SK-N-SH (cell line): ENCODE measurements around the gene OR2L8. TPM values are rescaled to one million over a fixed set of nuclear protein-coding genes. Genes with fewer than 3 reads are reported as not detected.
A peak's percentile ranks its signal among the peaks of the same experiment; 100 is the strongest.

Experiments used
- CTCF ChIA-PET: fragments of 300-600, 350-600 bp; formaldehyde crosslinking; extraction: SDS; loops from one replicate; lab custom pipeline; 2021; lab: Yijun Ruan, JAX
- POLR2A ChIA-PET: fragments of 350-600 bp; sonication (Branson Sonifier 250); formaldehyde crosslinking; extraction: SDS; loops from one replicate; lab custom pipeline; 2020; ENCODE audit warnings: antibody characterized with exemption, inconsistent platforms; lab: Yijun Ruan, JAX
- DNase-seq: peaks from one replicate; pipeline ENCODE4 v3.0.0; 2012
- H2AFZ ChIP-seq: fragments of 200-600 bp; sonication (generic); 2 replicates; pipeline ENCODE4 v1.8.1; 2016; ENCODE audit warnings: antibody characterized with exemption, mild to moderate bottlenecking, low read depth
- H3F3A ChIP-seq: fragments of 200-600 bp; sonication (generic); replicated peaks from 2 replicates; pipeline ENCODE3; 2016; ENCODE audit warnings: antibody characterized with exemption, mild to moderate bottlenecking; ENCODE audit not compliant: insufficient read depth
- H3K27ac ChIP-seq, 2 experiments: fragments of 200-500 bp in 1 of 2; fragments of 200-600 bp in 1 of 2; sonication (Bioruptor generic) in 1 of 2; sonication (generic), shearing (Covaris generic) in 1 of 2; 2 replicates each; pipeline versions ENCODE4 v1.5.1 to v1.6.1; 2014 to 2016; ENCODE audit warnings: low read depth in 2 of 2, inconsistent platforms in 1 of 2, low read length in 1 of 2, mild to moderate bottlenecking in 1 of 2, mixed read lengths in 1 of 2
- H3K27me3 ChIP-seq: fragments of 200-600 bp; sonication (generic), shearing (Covaris generic); 2 replicates; pipeline ENCODE4 v1.6.1; 2016; ENCODE audit warnings: mixed run types; ENCODE audit not compliant: insufficient read depth
- H3K36me3 ChIP-seq, 2 experiments: fragments of 200-500 bp in 1 of 2; fragments of 200-600 bp in 1 of 2; sonication (Bioruptor generic) in 1 of 2; sonication (generic) in 1 of 2; replicated peaks in 1 of 2; 2 replicates each; pipeline versions ENCODE3 to v1.5.1; 2014 to 2016; ENCODE audit warnings: low read length in 1 of 2, mild to moderate bottlenecking in 1 of 2; ENCODE audit not compliant: insufficient read depth in 2 of 2, control insufficient read depth in 1 of 2
- H3K4me1 ChIP-seq, 2 experiments: fragments of 200-500 bp in 1 of 2; fragments of 200-600 bp in 1 of 2; sonication (Bioruptor generic) in 1 of 2; sonication (generic), shearing (Covaris generic) in 1 of 2; 2 replicates each; pipeline versions ENCODE4 v1.5.1 to v1.6.1; 2014 to 2016; ENCODE audit warnings: low read depth in 1 of 2, low read length in 1 of 2, mixed run types in 1 of 2; ENCODE audit not compliant: insufficient read depth in 2 of 2, control insufficient read depth in 1 of 2
- H3K4me2 ChIP-seq: fragments of 200-600 bp; sonication (generic), shearing (Covaris generic); 2 replicates; pipeline ENCODE4 v1.6.1; 2017; ENCODE audit warnings: mixed run types
- H3K4me3 ChIP-seq, 2 experiments: fragments of 200-500 bp in 1 of 2; fragments of 200-600 bp in 1 of 2; sonication (Bioruptor generic) in 1 of 2; sonication (generic), shearing (Covaris generic) in 1 of 2; 2 replicates each; pipeline versions ENCODE4 v1.5.1 to v1.8.1; 2014 to 2016; ENCODE audit warnings: low read depth in 2 of 2, inconsistent platforms in 1 of 2, low read length in 1 of 2, mild to moderate bottlenecking in 1 of 2, mixed read lengths in 1 of 2, moderate library complexity in 1 of 2
- H3K79me2 ChIP-seq: fragments of 200-600 bp; sonication (generic); 2 replicates; pipeline ENCODE4 v1.8.1; 2017; ENCODE audit warnings: mild to moderate bottlenecking; ENCODE audit not compliant: insufficient read depth
- H3K9ac ChIP-seq: fragments of 200-600 bp; sonication (generic); 2 replicates; pipeline ENCODE4 v1.6.1; 2017; ENCODE audit warnings: mixed run types
- H3K9me2 ChIP-seq: fragments of 200-600 bp; sonication (generic); 2 replicates; pipeline ENCODE4 v1.6.1; 2017; ENCODE audit warnings: mixed run types
- H3K9me3 ChIP-seq: fragments of 200-600 bp; sonication (generic); 2 replicates; pipeline ENCODE4 v1.6.1; 2017; ENCODE audit warnings: mixed run types, mild to moderate bottlenecking, moderate library complexity
- H4K20me1 ChIP-seq: fragments of 200-600 bp; sonication (generic); 2 replicates; pipeline ENCODE4 v1.6.1; 2017; ENCODE audit warnings: mild to moderate bottlenecking, mixed run types; ENCODE audit not compliant: insufficient read depth
- CTCF ChIP-seq: fragments of 200-600 bp; sonication (generic); IDR thresholded peaks from 2 replicates; pipeline ENCODE4 v1.6.1; 2017; ENCODE audit warnings: antibody characterized with exemption, mild to moderate bottlenecking, moderate library complexity
- FOSL2 ChIP-seq: IDR thresholded peaks from 2 replicates; pipeline ENCODE4 v1.4.0; 2012; ENCODE audit warnings: low read depth, mild to moderate bottlenecking, moderate library complexity, borderline replicate concordance
- FOXJ3 ChIP-seq: sonication (generic); formaldehyde crosslinking; IDR thresholded peaks from 2 replicates; pipeline ENCODE4 v1.5.1; 2020; ENCODE audit warnings: mild to moderate bottlenecking, missing genetic modification reagents
- FOXM1 ChIP-seq: IDR thresholded peaks from 2 replicates; pipeline ENCODE4 v1.4.0; 2012; ENCODE audit warnings: low read depth, mild to moderate bottlenecking
- MXI1 ChIP-seq: IDR thresholded peaks from 2 replicates; pipeline ENCODE4 v1.6.1; 2012; ENCODE audit warnings: mild to moderate bottlenecking, low read depth, low read length, improper control_type of control experiment
- NFIC ChIP-seq: IDR thresholded peaks from 2 replicates; pipeline ENCODE4 v1.4.0; 2012; ENCODE audit warnings: borderline replicate concordance
- SMC3 ChIP-seq: IDR thresholded peaks from 2 replicates; pipeline ENCODE4 v1.6.1; 2012; ENCODE audit warnings: low read depth, low read length, improper control_type of control experiment
- TCF12 ChIP-seq: IDR thresholded peaks from 2 replicates; pipeline ENCODE4 v1.4.0; 2012
- TEAD4 ChIP-seq: IDR thresholded peaks from 2 replicates; pipeline ENCODE4 v1.4.0; 2012; ENCODE audit warnings: mild to moderate bottlenecking, borderline replicate concordance; ENCODE audit not compliant: insufficient read depth
- WGBS: methylation state at CpG from one replicate; pipeline ENCODE4 v1.1.6; 2017; ENCODE audit warnings: low lambda C conversion rate; 5-methylcytosine and 5-hydroxymethylcytosine counted together
- polyA plus RNA-seq, 3 experiments: library from polyadenylated mRNA; depleted of rRNA; stranded (reverse); fragments of >200 nt; gene quantifications; 2 replicates each; pipeline ENCODE4 v1.2.3, GENCODE V29; 2012
- TF ChIP-seq, protein P1 (sequence below): fragments of 150-350 bp; IDR thresholded peaks from 2 replicates; pipeline ENCODE4 v1.6.1; 2016; ENCODE audit warnings: mild to moderate bottlenecking, low read depth, low read length
- TF ChIP-seq, protein P2 (sequence below): IDR thresholded peaks from 2 replicates; pipeline ENCODE4 v1.4.0; 2012; ENCODE audit warnings: low read depth, borderline replicate concordance
- TF ChIP-seq, protein P3 (sequence below): IDR thresholded peaks from 2 replicates; pipeline ENCODE4 v1.6.1; 2012; ENCODE audit warnings: mild to moderate bottlenecking, low read depth, low read length, moderate library complexity

OR2L8 gene
- polyA plus RNA-seq, 1 of the 3 experiments (the other 2 are of a cell fraction), result not detected

- H3K36me3 ChIP-seq, result no peaks in the 10 kb centered on the region
- no peaks in the 10 kb centered on the region for H4K20me1 ChIP-seq
- H3K4me2 ChIP-seq, result no peak overlapping the region
- H3K9me3 ChIP-seq, result no peaks in the 10 kb centered on the region
- H3K79me2 ChIP-seq, result no peaks in the 10 kb centered on the region
- ChIA-PET POLR2A (no interaction called here), CTCF (no interaction called here)
- H3K4me1 ChIP-seq, result no peaks in the 10 kb centered on the region
- no peak overlapping the region for H3K4me3 ChIP-seq
- no peaks in the 10 kb centered on the region for H3F3A ChIP-seq
- no peak overlapping the region for H2AFZ ChIP-seq
- 0% methylated on average over 2 of the region's 2 CpGs for WGBS
- no peaks in the 10 kb centered on the region; the same call in 1 of the 2 replicates for H3K27me3 ChIP-seq
- H3K9me2 ChIP-seq, result no peaks in the 10 kb centered on the region
- TF ChIP-seq CTCF (no peak), MXI1 (no peak), FOXJ3 (no peak)
- TF ChIP-seq, protein P1, sequence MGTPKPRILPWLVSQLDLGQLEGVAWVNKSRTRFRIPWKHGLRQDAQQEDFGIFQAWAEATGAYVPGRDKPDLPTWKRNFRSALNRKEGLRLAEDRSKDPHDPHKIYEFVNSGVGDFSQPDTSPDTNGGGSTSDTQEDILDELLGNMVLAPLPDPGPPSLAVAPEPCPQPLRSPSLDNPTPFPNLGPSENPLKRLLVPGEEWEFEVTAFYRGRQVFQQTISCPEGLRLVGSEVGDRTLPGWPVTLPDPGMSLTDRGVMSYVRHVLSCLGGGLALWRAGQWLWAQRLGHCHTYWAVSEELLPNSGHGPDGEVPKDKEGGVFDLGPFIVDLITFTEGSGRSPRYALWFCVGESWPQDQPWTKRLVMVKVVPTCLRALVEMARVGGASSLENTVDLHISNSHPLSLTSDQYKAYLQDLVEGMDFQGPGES, result no peak
- TF ChIP-seq, all 33 proteins: peak for 0
- DNase-seq, result no peak
- no peak overlapping the region for H3K27ac ChIP-seq
- H3K9ac ChIP-seq, result no peak overlapping the region
Observed at GRCh38 chr1:247913786-247914185, 34.9 kb upstream of the OR2L8 start.

- no peak for DNase-seq
- POLR2A ChIA-PET, result no interaction called here
- CTCF ChIA-PET, result no interaction called here
Observed at GRCh38 chr1:247914941-247915662, 33.6 kb upstream of the OR2L8 start.

DNA sequence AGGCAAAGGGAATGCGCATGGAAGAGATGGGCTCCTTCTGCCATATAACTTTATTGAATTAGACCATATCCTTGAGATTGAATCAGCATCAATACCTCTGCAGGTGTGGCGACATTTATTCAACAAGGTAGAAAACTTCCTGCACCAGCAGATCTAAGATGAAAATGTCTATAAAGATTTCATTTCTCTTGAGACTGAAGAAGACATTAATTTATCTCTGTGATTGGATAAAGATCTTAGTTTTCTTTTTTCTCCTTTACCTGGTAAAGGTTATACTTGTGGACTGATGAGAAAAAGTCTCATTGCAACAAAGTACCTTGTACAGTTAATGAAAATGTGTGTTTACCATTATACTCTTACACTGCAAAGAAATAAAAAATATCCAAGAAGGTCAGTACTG, 28.7 kb upstream of the OR2L8 start, which contains the start of gene OR2T8:
TSS of gene OR2T8 (plus strand) at position 301 of the 400 bp plus-strand sequence. CDS start 766 bp downstream, outside the sequence.
- ChIA-PET CTCF (no interaction called here), POLR2A (no interaction called here)
- Histone ChIP-seq H3K27ac (no peak within 1 kb of the TSS), H3K27me3 (peaks cover 3% of the 10 kb centered on the region; the same call in 1 of the 2 replicates), H4K20me1 (no peaks in the 10 kb centered on the region), H3K9ac (no peak within 1 kb of the TSS), H3F3A (no peaks in the 10 kb centered on the region), H3K36me3 (no peaks in the 10 kb centered on the region), H3K9me2 (no peaks in the 10 kb centered on the region), H2AFZ (no peak within 1 kb of the TSS), H3K79me2 (no peaks in the 10 kb centered on the region), H3K4me3 (no peak within 1 kb of the TSS), H3K4me1 (no peaks in the 10 kb centered on the region), H3K9me3 (no peaks in the 10 kb centered on the region), H3K4me2 (no peak within 1 kb of the TSS)
- DNase-seq, result no peak
- WGBS, result 8% methylated on average over 2 of the region's 2 CpGs
- TF ChIP-seq FOSL2 (no peak), TCF12 (no peak), NFIC (no peak), SMC3 (no peak), TEAD4 (no peak)
- TF ChIP-seq, protein P2, sequence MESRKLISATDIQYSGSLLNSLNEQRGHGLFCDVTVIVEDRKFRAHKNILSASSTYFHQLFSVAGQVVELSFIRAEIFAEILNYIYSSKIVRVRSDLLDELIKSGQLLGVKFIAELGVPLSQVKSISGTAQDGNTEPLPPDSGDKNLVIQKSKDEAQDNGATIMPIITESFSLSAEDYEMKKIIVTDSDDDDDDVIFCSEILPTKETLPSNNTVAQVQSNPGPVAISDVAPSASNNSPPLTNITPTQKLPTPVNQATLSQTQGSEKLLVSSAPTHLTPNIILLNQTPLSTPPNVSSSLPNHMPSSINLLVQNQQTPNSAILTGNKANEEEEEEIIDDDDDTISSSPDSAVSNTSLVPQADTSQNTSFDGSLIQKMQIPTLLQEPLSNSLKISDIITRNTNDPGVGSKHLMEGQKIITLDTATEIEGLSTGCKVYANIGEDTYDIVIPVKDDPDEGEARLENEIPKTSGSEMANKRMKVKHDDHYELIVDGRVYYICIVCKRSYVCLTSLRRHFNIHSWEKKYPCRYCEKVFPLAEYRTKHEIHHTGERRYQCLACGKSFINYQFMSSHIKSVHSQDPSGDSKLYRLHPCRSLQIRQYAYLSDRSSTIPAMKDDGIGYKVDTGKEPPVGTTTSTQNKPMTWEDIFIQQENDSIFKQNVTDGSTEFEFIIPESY, result no peak
- TF ChIP-seq, protein P3, sequence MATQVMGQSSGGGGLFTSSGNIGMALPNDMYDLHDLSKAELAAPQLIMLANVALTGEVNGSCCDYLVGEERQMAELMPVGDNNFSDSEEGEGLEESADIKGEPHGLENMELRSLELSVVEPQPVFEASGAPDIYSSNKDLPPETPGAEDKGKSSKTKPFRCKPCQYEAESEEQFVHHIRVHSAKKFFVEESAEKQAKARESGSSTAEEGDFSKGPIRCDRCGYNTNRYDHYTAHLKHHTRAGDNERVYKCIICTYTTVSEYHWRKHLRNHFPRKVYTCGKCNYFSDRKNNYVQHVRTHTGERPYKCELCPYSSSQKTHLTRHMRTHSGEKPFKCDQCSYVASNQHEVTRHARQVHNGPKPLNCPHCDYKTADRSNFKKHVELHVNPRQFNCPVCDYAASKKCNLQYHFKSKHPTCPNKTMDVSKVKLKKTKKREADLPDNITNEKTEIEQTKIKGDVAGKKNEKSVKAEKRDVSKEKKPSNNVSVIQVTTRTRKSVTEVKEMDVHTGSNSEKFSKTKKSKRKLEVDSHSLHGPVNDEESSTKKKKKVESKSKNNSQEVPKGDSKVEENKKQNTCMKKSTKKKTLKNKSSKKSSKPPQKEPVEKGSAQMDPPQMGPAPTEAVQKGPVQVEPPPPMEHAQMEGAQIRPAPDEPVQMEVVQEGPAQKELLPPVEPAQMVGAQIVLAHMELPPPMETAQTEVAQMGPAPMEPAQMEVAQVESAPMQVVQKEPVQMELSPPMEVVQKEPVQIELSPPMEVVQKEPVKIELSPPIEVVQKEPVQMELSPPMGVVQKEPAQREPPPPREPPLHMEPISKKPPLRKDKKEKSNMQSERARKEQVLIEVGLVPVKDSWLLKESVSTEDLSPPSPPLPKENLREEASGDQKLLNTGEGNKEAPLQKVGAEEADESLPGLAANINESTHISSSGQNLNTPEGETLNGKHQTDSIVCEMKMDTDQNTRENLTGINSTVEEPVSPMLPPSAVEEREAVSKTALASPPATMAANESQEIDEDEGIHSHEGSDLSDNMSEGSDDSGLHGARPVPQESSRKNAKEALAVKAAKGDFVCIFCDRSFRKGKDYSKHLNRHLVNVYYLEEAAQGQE, result no peak

More at GRCh38 chr1:247914941-247915662, 33.6 kb upstream of the OR2L8 start:
- TF ChIP-seq FOXM1 (no peak), NFIC (peak; percentile 34; the same call in 1 of the 2 replicates)
- Histone ChIP-seq H3K9me3 (no peaks in the 10 kb centered on the region), H3K27ac (no peak overlapping the region), H3K9me2 (no peaks in the 10 kb centered on the region), H3K4me2 (no peak overlapping the region), H3K4me3 (no peak overlapping the region), H4K20me1 (no peaks in the 10 kb centered on the region), H3K36me3 (no peaks in the 10 kb centered on the region), H3K4me1 (no peaks in the 10 kb centered on the region), H2AFZ (no peak overlapping the region), H3K79me2 (no peaks in the 10 kb centered on the region), H3K27me3 (no peaks in the 10 kb centered on the region; the same call in 1 of the 2 replicates), H3K9ac (no peak overlapping the region), H3F3A (no peaks in the 10 kb centered on the region)
- WGBS, result 18% methylated on average over 4 of the region's 4 CpGs
